OCI-LY7 (cell line): ENCODE measurements around the gene CD248. TPM values are rescaled to one million over a fixed set of nuclear protein-coding genes. Genes with fewer than 3 reads are reported as not detected.

ENCODE experiments used
- BruUV-seq: library from RNA; stranded (reverse); fragments of 400-500 nt; replicated peaks from 2 replicates; lab custom pipeline; 2021; lab: Mats Ljungman, UMichigan
- CTCF ChIA-PET: fragments of 300-600 bp; sonication (Branson Sonifier 250); formaldehyde crosslinking; loops from one replicate; lab custom pipeline; 2022; ENCODE audit warnings: antibody characterized with exemption; ENCODE audit not compliant: unreplicated experiment; lab: Charles Lee
- POLR2A ChIA-PET: fragments of 300-600 bp; sonication (Branson Sonifier 250); formaldehyde crosslinking; loops from one replicate; lab custom pipeline; 2022; ENCODE audit warnings: antibody characterized with exemption; lab: Charles Lee
- DNase-seq: peaks from one replicate; pipeline ENCODE4 v3.0.0-alpha.2; 2015; ENCODE audit warnings: low spot score
- H2AFZ ChIP-seq: fragments of 200-600 bp; sonication (generic), shearing (Covaris generic); 2 replicates; pipeline ENCODE4 v1.6.1; 2014; ENCODE audit warnings: mild to moderate bottlenecking, antibody characterized with exemption, low read length, moderate library complexity
- H3K27ac ChIP-seq: fragments of 200-600 bp; sonication (generic); 2 replicates; pipeline ENCODE4 v1.5.1; 2014; ENCODE audit warnings: mixed run types, low read depth, mild to moderate bottlenecking, moderate library complexity, low read length, inconsistent platforms; ENCODE audit not compliant: poor library complexity, severe bottlenecking
- H3K36me3 ChIP-seq: fragments of 200-600 bp; sonication (generic); 2 replicates; pipeline ENCODE4 v1.6.1; 2014; ENCODE audit warnings: mild to moderate bottlenecking, antibody characterized with exemption, low read length, moderate library complexity, mixed read lengths; ENCODE audit not compliant: insufficient read depth
- H3K4me1 ChIP-seq: fragments of 200-600 bp; sonication (generic); 2 replicates; pipeline ENCODE4 v1.5.1; 2014; ENCODE audit warnings: mild to moderate bottlenecking, low read length; ENCODE audit not compliant: insufficient read depth, poor library complexity, severe bottlenecking
- H3K4me2 ChIP-seq: fragments of 200-600 bp; sonication (generic); 2 replicates; pipeline ENCODE4 v1.6.1; 2014; ENCODE audit warnings: mild to moderate bottlenecking, low read length
- H3K4me3 ChIP-seq: fragments of 200-600 bp; sonication (generic); 2 replicates; pipeline ENCODE4 v1.5.1; 2014; ENCODE audit warnings: mild to moderate bottlenecking, low read depth, low read length; ENCODE audit not compliant: poor library complexity, severe bottlenecking
- H3K79me2 ChIP-seq: fragments of 200-600 bp; sonication (generic); 2 replicates; pipeline ENCODE4 v1.6.1; 2016; ENCODE audit warnings: low read depth, mild to moderate bottlenecking, low read length, moderate library complexity, mixed read lengths; ENCODE audit not compliant: insufficient read depth
- H3K9me2 ChIP-seq: fragments of 200-600 bp; sonication (generic); 2 replicates; pipeline ENCODE4 v1.6.1; 2016; ENCODE audit warnings: mild to moderate bottlenecking, low read length, mixed read lengths; ENCODE audit not compliant: insufficient read depth
- H3K9me3 ChIP-seq: fragments of 200-600 bp; sonication (generic); 2 replicates; pipeline ENCODE4 v1.6.1; 2014; ENCODE audit warnings: mild to moderate bottlenecking, mixed run types, low read length, mixed read lengths
- H4K20me1 ChIP-seq: fragments of 200-600 bp; sonication (generic); 2 replicates; pipeline ENCODE4 v1.6.1; 2014; ENCODE audit warnings: mild to moderate bottlenecking, antibody characterized with exemption, low read length, moderate library complexity, mixed read lengths; ENCODE audit not compliant: insufficient read depth
- CTCF ChIP-seq: fragments of 200-600 bp; sonication (generic); conservative IDR thresholded peaks from 2 replicates; pipeline ENCODE4 v1.5.1; 2014; ENCODE audit warnings: mild to moderate bottlenecking, antibody characterized with exemption, low read length, moderate library complexity, mixed read lengths
- EZH2phosphoT487 ChIP-seq: fragments of 200-600 bp; sonication (generic); IDR thresholded peaks from 2 replicates; pipeline ENCODE4 v1.6.1; 2018; ENCODE audit warnings: low read depth, borderline replicate concordance, mild to moderate bottlenecking, mixed run types, antibody characterized with exemption, low read length, moderate library complexity, mixed read lengths
- intact Hi-C: fragments of 100-400 bp; cut with micrococcal nuclease; formaldehyde crosslinking; loops from one replicate; pipeline ENCODE4 v1.10.0; 2022; ENCODE audit not compliant: unreplicated experiment
- total RNA-seq, 2 experiments: library from RNA; depleted of rRNA in 1 of 2; stranded (reverse); fragments of >200 nt in 1 of 2; shearing (Covaris generic) in 1 of 2; gene quantifications; 2 replicates each; pipeline ENCODE4 v1.2.3, GENCODE V29; 2014 to 2022

The CD248 gene
- total RNA-seq, 2 experiments from 2014 or later, result 0.46 TPM; not detected in 1

- Histone ChIP-seq H2AFZ (no peak overlapping the region), H3K27ac (no peak overlapping the region), H3K9me3 (no peaks in the 10 kb centered on the region), H3K4me3 (no peak overlapping the region), H3K4me1 (peaks cover 10% of the 10 kb centered on the region), H3K79me2 (peaks cover 4% of the 10 kb centered on the region; the same call in 1 of the 2 replicates), H3K36me3 (no peaks in the 10 kb centered on the region), H3K4me2 (no peak overlapping the region), H4K20me1 (no peaks in the 10 kb centered on the region), H3K9me2 (no peaks in the 10 kb centered on the region)
- POLR2A ChIA-PET, result no interaction called here
- intact Hi-C loops, result no loop called here
- BruUV-seq, result no TSS peak
- CTCF ChIA-PET, result no interaction called here
- no peak for DNase-seq
- TF ChIP-seq EZH2phosphoT487 (no peak), CTCF (no peak)
These were observed 23.5 kb downstream of the CD248 start for GRCh38 chr11:66293352-66293751.

- Histone ChIP-seq H3K4me2 (no peak overlapping the region), H3K9me2 (no peaks in the 10 kb centered on the region), H2AFZ (no peak overlapping the region), H3K36me3 (no peaks in the 10 kb centered on the region), H3K4me1 (peaks cover 16% of the 10 kb centered on the region), H4K20me1 (no peaks in the 10 kb centered on the region), H3K79me2 (peaks cover 9% of the 10 kb centered on the region; the same call in 1 of the 2 replicates), H3K27ac (no peak overlapping the region), H3K9me3 (no peaks in the 10 kb centered on the region), H3K4me3 (no peak overlapping the region)
- ChIA-PET POLR2A (no interaction called here), CTCF (no interaction called here)
- TF ChIP-seq EZH2phosphoT487 (no peak), CTCF (no peak)
- no peak for DNase-seq
- intact Hi-C loops, result no loop called here
- BruUV-seq, result no TSS peak
These were observed 24.1 kb downstream of the CD248 start for GRCh38 chr11:66292543-66293332.
